Glutamatergic neuron (in vitro differentiated cells): ENCODE measurements around the gene TICAM1. TPM values are rescaled to one million over a fixed set of nuclear protein-coding genes. Genes with fewer than 3 reads are reported as not detected.

Source experiments
- DNase-seq: peaks from one replicate; pipeline ENCODE4 v3.0.0; 2022
- H3K27ac Mint-ChIP-seq: one replicate; pipeline ENCODE4 v1.8.0; 2020; ENCODE audit warnings: mild to moderate bottlenecking, mixed read lengths, inconsistent platforms; ENCODE audit not compliant: unreplicated experiment
- H3K27me3 Mint-ChIP-seq: one replicate; pipeline ENCODE4 v1.8.0; 2020; ENCODE audit warnings: mild to moderate bottlenecking, moderate library complexity, mixed read lengths, inconsistent platforms; ENCODE audit not compliant: unreplicated experiment
- H3K36me3 Mint-ChIP-seq: one replicate; pipeline ENCODE4 v1.8.0; 2020; ENCODE audit warnings: mild to moderate bottlenecking, mixed read lengths, inconsistent platforms; ENCODE audit not compliant: unreplicated experiment
- H3K4me1 Mint-ChIP-seq: one replicate; pipeline ENCODE4 v1.8.0; 2020; ENCODE audit warnings: mild to moderate bottlenecking, low read depth, mixed read lengths, inconsistent platforms; ENCODE audit not compliant: unreplicated experiment
- H3K4me3 Mint-ChIP-seq: one replicate; pipeline ENCODE4 v1.8.0; 2020; ENCODE audit warnings: mild to moderate bottlenecking, mixed read lengths, inconsistent platforms; ENCODE audit not compliant: unreplicated experiment
- H3K9me3 Mint-ChIP-seq: one replicate; pipeline ENCODE4 v1.8.0; 2020; ENCODE audit warnings: mild to moderate bottlenecking, moderate library complexity, mixed read lengths, inconsistent platforms; ENCODE audit not compliant: unreplicated experiment
- long read RNA-seq: library from polyadenylated mRNA; unstranded; transcript quantifications from one replicate; pipeline ENCODE4 v2.0.0, GENCODE V29; 2020; ENCODE audit not compliant: unreplicated experiment
- total RNA-seq: library from RNA; stranded (reverse); fragmentation: NEBNext Ultra II Directional; extraction: Animal tissue kit (Norgen Biotek cat#: 25700); gene quantifications from one replicate; pipeline ENCODE4 v1.2.1, GENCODE V29; 2021; ENCODE audit not compliant: unreplicated experiment
- TF ChIP-seq, protein P1 (sequence below): fragments of 200-600 bp; sonication (generic); IDR thresholded peaks from one replicate; pipeline ENCODE4 v1.5.0; 2021; ENCODE audit not compliant: partially characterized antibody, unreplicated experiment

TICAM1 gene
- not detected for total RNA-seq
- long read RNA-seq = 0 reads

DNA sequence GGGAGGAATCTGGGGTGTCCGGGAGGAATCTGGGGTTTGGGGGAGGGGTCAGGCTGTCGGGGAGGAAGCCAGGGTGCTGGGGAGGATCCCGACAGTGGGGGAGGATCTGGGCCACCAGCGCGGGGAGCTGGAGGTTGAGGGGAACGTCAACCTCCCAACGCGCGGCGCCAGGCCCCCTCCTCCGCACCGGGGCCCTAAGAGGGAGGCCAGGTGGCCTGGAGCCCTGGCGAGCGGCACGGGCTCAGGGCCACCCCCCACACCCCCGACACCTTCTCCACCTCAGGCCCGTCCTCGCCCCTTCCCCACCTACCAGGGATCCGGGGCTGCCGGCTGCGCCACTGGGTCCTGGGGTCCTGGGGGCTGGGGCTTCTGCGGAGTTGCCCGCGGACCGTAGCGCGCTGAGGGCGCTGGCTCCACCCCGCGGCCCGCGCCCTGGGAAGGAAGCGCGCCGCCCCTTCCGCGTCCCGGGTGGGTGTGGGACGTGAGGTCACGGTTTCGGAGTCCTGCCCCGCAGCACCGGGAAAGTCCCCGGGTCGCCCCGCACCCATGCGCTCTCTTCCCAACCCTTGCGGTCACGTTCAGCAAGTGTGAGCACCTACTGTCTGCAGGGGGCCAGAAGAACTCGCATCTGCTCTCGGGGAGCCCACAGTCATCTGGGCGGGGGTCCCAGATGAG, at the start of gene TICAM1:
TSS of gene TICAM1 (minus strand) at position 409 of the 675 bp plus-strand sequence. CDS start 13,335 bp downstream, outside the sequence.
- no peaks in the 10 kb centered on the region for H3K4me1 Mint-ChIP-seq
- no peak within 1 kb of the TSS for H3K27ac Mint-ChIP-seq
- H3K9me3 Mint-ChIP-seq = peaks cover 3% of the 10 kb centered on the region
- TF ChIP-seq, protein P1, sequence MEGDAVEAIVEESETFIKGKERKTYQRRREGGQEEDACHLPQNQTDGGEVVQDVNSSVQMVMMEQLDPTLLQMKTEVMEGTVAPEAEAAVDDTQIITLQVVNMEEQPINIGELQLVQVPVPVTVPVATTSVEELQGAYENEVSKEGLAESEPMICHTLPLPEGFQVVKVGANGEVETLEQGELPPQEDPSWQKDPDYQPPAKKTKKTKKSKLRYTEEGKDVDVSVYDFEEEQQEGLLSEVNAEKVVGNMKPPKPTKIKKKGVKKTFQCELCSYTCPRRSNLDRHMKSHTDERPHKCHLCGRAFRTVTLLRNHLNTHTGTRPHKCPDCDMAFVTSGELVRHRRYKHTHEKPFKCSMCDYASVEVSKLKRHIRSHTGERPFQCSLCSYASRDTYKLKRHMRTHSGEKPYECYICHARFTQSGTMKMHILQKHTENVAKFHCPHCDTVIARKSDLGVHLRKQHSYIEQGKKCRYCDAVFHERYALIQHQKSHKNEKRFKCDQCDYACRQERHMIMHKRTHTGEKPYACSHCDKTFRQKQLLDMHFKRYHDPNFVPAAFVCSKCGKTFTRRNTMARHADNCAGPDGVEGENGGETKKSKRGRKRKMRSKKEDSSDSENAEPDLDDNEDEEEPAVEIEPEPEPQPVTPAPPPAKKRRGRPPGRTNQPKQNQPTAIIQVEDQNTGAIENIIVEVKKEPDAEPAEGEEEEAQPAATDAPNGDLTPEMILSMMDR = no peak
- peaks cover 5% of the 10 kb centered on the region for H3K27me3 Mint-ChIP-seq
- DNase-seq = no peak
- H3K36me3 Mint-ChIP-seq = peaks cover 4% of the 10 kb centered on the region
- H3K4me3 Mint-ChIP-seq = peak within 1 kb of the TSS; percentile 42

DNA sequence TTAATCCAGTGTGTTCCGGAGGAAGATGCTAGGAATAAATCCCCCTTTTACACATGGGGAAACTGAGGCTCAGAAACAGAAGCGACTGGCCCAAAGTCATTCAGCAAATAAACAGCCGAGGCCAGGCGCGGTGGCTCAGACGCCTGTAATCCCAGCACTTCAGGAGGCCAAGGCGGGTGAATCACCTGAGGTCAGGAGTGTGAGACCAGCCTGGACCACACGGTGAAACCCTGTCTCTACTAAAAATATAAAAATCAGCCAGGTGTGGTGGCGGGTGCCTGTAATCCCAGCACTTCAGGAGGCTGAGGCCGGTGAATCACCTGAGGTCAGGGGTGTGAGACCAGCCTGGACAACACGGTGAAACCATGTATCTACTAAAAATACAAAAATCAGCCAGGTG, 47.5 kb upstream of the TICAM1 start:
- H3K27ac Mint-ChIP-seq = no peak overlapping the region
- H3K4me3 Mint-ChIP-seq = no peak overlapping the region
- no peaks in the 10 kb centered on the region for H3K4me1 Mint-ChIP-seq
- TF ChIP-seq, protein P1 = no peak
- H3K36me3 Mint-ChIP-seq = no peaks in the 10 kb centered on the region
- H3K9me3 Mint-ChIP-seq = peaks cover 1% of the 10 kb centered on the region
- no peak for DNase-seq
- no peaks in the 10 kb centered on the region for H3K27me3 Mint-ChIP-seq

DNA sequence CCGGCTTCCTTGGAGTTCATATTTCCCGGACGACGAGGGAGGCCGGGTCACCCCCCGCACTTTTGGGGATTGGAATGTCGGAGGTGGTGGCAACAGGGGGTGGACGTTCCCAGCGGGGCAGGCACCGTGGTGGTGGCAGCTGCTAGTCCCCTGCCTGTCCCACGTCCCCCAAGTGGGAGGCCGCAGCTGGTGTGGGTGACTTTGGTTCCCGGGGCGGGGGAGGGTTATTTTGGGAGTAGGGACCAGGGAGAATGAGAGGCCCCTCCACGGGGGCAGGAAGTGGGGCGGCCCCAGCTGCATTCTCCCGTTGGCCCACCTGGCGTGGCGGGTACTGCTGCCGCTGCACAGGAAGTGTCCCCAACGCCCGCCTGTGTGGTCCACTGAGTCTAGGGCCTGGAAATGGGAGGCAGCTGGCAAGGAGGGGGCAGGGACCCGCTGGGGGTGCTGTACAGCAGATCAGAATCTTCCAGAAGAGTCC, 47.0 kb upstream of the TICAM1 start:
- H3K4me3 Mint-ChIP-seq = no peak overlapping the region
- no peak for DNase-seq

DNA sequence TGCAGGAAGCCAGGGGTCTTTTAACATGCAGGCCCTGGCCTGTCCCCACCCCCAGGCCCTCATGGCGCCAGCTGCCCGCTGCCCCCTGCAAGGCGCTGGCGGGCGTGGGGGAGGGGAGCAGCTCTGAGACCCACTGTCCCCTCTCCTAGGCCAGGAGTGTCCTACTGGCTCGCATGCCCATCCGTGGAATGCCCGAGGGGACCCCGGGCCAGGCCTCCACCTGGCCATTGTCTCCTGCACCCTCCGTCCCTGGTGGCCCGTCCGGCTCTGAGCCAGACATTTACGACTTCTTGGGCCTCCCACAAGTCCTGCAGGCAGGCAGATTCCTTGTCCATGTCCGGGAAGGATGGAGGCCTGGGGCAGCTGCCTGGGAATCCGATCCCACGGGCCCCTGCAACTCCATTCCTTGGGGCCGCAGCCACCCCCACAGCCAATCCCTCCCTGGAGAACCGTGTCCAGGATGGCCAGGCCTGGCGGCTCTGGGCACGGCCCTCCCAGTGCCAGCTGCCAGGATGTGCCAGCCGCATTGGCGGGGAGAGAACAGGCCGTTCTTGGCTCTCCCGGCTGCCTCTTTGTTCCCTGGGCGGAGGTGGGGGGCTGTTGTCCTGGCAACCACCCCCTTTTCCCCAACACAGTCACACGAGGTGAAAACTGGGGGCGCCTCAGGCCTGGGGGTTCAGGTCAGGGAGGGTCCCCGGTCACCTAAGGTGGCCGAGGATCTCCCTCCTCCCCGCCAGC, 46.4 kb upstream of the TICAM1 start:
- Mint-ChIP-seq H3K27ac (no peak overlapping the region), H3K9me3 (peaks cover 1% of the 10 kb centered on the region), H3K36me3 (no peaks in the 10 kb centered on the region), H3K4me1 (no peaks in the 10 kb centered on the region), H3K27me3 (peaks cover 2% of the 10 kb centered on the region), H3K4me3 (no peak overlapping the region)
- DNase-seq = peak; percentile 31
- TF ChIP-seq, protein P1 = no peak

More for the DNA sequence above, 47.0 kb upstream of the TICAM1 start:
- H3K27ac Mint-ChIP-seq = no peak overlapping the region
- TF ChIP-seq, protein P1 = no peak
- peaks cover 1% of the 10 kb centered on the region for H3K9me3 Mint-ChIP-seq
- no peaks in the 10 kb centered on the region for H3K36me3 Mint-ChIP-seq
- H3K27me3 Mint-ChIP-seq = peaks cover under 1% of the 10 kb centered on the region
- no peaks in the 10 kb centered on the region for H3K4me1 Mint-ChIP-seq

DNA sequence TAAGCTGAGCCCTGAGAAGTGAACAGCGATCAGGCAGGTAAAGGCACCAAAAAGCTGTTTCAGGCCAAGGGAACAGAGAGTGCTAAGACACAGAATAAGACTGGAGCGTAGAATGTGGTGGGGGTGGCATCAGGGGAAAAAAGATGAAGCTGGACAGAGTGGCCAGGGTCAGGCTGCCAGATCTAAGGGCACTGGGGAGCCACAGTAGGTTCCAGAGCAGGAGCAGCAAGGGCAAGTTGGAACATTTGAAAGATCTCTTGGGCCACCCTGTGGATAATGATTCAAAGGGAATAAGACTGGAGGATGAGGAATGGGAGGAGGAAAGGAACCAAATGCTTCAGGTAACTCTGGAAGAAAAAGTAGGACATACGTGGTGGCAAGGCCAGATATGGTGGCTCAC, 42.4 kb upstream of the TICAM1 start:
- peaks cover 2% of the 10 kb centered on the region for H3K27me3 Mint-ChIP-seq
- H3K4me3 Mint-ChIP-seq = no peak overlapping the region
- H3K4me1 Mint-ChIP-seq = no peaks in the 10 kb centered on the region
- H3K9me3 Mint-ChIP-seq = peaks cover 2% of the 10 kb centered on the region
- no peak for DNase-seq
- no peak overlapping the region for H3K27ac Mint-ChIP-seq
- TF ChIP-seq, protein P1 = no peak
- H3K36me3 Mint-ChIP-seq = no peaks in the 10 kb centered on the region
